ENCODE results near the gene LRMDA. TPM values are rescaled to one million over a fixed set of nuclear protein-coding genes. Genes with fewer than 3 reads are reported as not detected.

LRMDA gene
- total and polyA plus RNA-seq, 2 of the 8 experiments (the other 6 are each of a cell fraction or from before 2014, with no cell fraction given), result 0.86 to 2.8 TPM

DNA sequence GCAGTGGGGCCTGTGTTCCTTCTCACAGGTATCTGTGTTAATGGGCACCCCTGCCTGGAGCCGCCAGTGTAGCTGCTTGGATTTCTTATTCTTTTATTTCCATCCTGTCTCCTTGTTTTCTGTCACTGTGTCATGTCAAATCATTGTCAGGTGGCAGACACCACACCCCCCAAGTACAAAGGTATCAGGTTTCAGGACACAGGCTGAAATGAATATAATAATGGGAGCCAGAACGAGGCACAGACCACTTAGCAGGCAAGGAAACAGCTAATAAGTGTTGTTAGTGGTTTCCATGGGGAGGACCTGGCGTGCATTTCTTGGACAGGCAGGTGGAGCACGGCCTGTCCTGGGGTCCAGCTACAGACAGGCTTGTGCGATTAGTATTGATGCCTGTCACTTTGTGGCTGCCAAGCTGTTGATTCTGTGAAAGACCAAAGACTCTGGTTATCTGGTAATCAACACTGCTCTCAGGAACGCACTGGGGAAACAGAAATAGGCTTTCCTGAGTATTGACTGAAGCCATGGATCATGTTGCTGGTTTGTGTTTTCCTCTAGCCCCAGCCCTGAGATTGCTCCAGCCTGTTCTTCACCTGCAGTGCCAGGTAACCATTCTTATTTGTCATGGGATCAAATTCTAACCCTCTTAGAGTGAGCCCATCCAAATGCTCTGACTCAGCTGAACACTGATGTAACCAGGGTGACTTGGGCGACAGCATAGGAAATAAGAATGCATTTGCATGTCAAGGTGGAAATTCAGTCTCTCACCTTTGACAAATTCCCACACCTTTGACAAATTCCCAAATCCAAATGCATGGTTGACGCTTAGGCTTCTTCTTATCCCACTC lies 1002.0 kb downstream of the LRMDA start:
- Histone ChIP-seq H2BK15ac (ENCODE audit: low read length) (peak overlapping the region; percentile 65; the same call in 1 of the 2 replicates), H3K4ac (replicated peaks; ENCODE audit: insufficient read length, low read depth, low read length) (no peak overlapping the region), H2BK120ac (replicated peaks; ENCODE audit: low read depth, low read length) (no peak overlapping the region), H2BK12ac (ENCODE audit: low read depth, low read length) (no peak overlapping the region; the same call in 1 of the 2 replicates), H4K20me1 (replicated peaks in 1 of 2; ENCODE audit: control insufficient read depth in 1 of 2, insufficient read depth in 2 of 2, low read length in 2 of 2) (no peaks in the 10 kb centered on the region), H3K79me2 (ENCODE audit: control insufficient read depth in 1 of 2, insufficient read depth in 2 of 2, low read length in 2 of 2) (no peaks in the 10 kb centered on the region), H3K27ac (ENCODE audit: low read depth, low read length) (no peak overlapping the region), H4K5ac (ENCODE audit: insufficient read length, low read depth, low read length) (no peak overlapping the region), H3K23me2 (ENCODE audit: low read depth, low read length) (no peaks in the 10 kb centered on the region; the same call in 1 of the 2 replicates), H4K91ac (replicated peaks; ENCODE audit: insufficient read length, low read length) (no peak overlapping the region), H3K56ac (replicated peaks; ENCODE audit: insufficient read length, low read depth, low read length) (no peak overlapping the region), H3K4me2 (ENCODE audit: insufficient read depth in 1 of 2, low read depth in 2 of 2, low read length in 2 of 2) (no peak overlapping the region), H2BK5ac (ENCODE audit: low read depth, low read length) (no peak overlapping the region), H3K36me3 (ENCODE audit: control insufficient read depth in 2 of 4, insufficient read depth in 4 of 4, low read length in 3 of 4) (no peaks in the 10 kb centered on the region), H3K4me1 (replicated peaks in 1 of 4; ENCODE audit: control insufficient read depth in 3 of 4, insufficient read depth in 4 of 4, low read length in 3 of 4) (peaks cover 0 to 5% (median 1%) of the 10 kb centered on the region in 4 experiments; a peak in 2 of 7 replicates), H4K8ac (ENCODE audit: extremely low read depth, insufficient read depth, low read length) (no peak overlapping the region; the same call in 1 of the 2 replicates), H3K9ac (replicated peaks in 1 of 4; ENCODE audit: extremely low read depth in 1 of 4, low read depth in 3 of 4, low read length in 3 of 4) (no peak overlapping the region), H2AFZ (ENCODE audit: low read length) (no peak overlapping the region), H2AK5ac (ENCODE audit: low read depth, low read length) (no peak overlapping the region), H3K79me1 (ENCODE audit: low read depth, low read length) (no peaks in the 10 kb centered on the region), H3K4me3 (ENCODE audit: extremely low read depth in 1 of 4, insufficient read depth in 2 of 4, low read depth in 3 of 4, low read length in 4 of 4) (no peak overlapping the region), H3K27me3 (replicated peaks in 1 of 4; ENCODE audit: control insufficient read depth in 3 of 4, extremely low read depth in 1 of 4, insufficient read depth in 3 of 4, low read length in 3 of 4) (no peaks in the 10 kb centered on the region), H3K18ac (ENCODE audit: extremely low read depth, low read length) (no peak overlapping the region), H3K14ac (ENCODE audit: insufficient read length) (no peak overlapping the region), H3K9me3 (ENCODE audit: insufficient read depth in 2 of 2, low read depth in 1 of 2, low read length in 1 of 2) (no peaks in the 10 kb centered on the region), H2BK20ac (ENCODE audit: low read length) (no peak overlapping the region), H3K23ac (ENCODE audit: insufficient read length) (no peak overlapping the region)
- CTCF ChIA-PET (ENCODE audit: partially characterized antibody), result interaction anchor here (0.8 to 1.3 kb wide), 2 partner anchors 9 to 21 kb away, joined by 3 to 4 read pairs; no protein-coding TSS in a partner anchor
- POLR2A ChIA-PET (ENCODE audit: partially characterized antibody), result no interaction called here
- DNase-seq (ENCODE audit: low read depth in 1 of 2, low spot score in 2 of 2) (no peak), FAIRE-seq (no peak)
- whole genome bisulfite sequencing, 2 experiments (ENCODE audit: extremely low coverage in 1 of 2, insufficient coverage in 1 of 2, insufficient read length in 1 of 2, insufficient replicate concordance in 2 of 2, low coverage in 1 of 2, low lambda C conversion rate in 2 of 2, missing lambda C conversion rate in 1 of 2), result 82% methylated on average over 8 of the region's 8 CpGs; no CpG with 5 or more reads in 1 of the 2 experiments
- TF ChIP-seq CHD1 (IDR thresholded peaks at IDR 0.05; ENCODE audit: low read depth, low read length) (no peak), HDAC6 (IDR thresholded peaks at IDR 0.05; ENCODE audit: low read depth, low read length) (no peak), GTF2F1 (IDR thresholded peaks at IDR 0.05; ENCODE audit: borderline replicate concordance, low read depth, low read length) (no peak), RBBP5 (IDR thresholded peaks at IDR 0.05; ENCODE audit: borderline replicate concordance, low read depth, low read length) (no peak)
